LNCAP (cell line): ENCODE results near the gene SYNDIG1.

Source experiments
- CTCF ChIP-seq: fragments of 450-650 bp; IDR thresholded peaks from 2 replicates; pipeline ENCODE4 v1.5.1; 2017; ENCODE audit warnings: mild to moderate bottlenecking

The SYNDIG1 gene

GRCh38 chr20:24468401-24469115 is 871 bp upstream of the SYNDIG1 start:
- no peak for TF ChIP-seq CTCF

- no peak for TF ChIP-seq CTCF
These were observed 691 bp downstream of the SYNDIG1 start for GRCh38 chr20:24469894-24470745.

DNA sequence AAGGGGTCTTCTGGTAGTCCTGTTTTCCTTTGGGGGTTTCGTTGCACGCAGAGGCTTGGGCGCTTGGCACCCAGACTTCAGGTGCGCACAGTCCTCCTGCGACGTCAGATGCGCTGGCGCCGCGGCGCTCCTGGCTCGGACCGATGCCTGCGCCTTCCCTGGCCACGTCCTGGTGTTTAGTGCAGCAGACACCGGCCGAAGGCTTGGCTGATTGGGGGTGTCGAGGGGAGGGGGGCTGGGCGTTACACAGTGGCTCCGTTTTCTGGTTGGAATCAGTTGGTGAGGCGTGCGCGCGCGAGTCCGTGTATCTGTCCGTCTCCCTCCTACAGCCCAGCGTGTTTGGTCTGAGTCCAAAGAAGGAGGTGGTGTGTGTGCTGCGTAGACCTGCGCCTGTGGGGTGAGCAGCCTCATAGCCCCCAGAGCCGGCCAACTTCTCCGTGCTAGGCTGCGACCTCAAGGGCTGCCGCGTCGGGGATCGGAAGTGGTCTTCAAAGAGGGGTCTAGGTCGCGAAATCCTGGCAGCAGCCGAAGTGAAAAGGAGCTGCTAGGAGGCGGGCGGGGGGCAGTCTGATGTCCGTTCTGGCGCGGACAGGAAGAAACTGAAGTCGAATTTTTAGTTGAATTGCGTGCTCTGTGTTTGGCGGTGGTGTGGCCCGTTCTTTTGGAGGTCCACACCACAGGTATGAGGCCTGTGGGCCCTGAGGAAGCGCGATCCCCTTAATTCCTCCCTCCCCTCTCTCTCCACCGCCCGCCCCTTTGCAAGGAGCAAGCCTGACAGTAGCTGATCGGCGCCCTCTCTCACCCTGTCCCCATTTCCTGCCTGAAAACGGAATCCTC is 1.5 kb downstream of the SYNDIG1 start:
- no peak for TF ChIP-seq CTCF

- no peak for TF ChIP-seq CTCF
These were observed 3.0 kb downstream of the SYNDIG1 start for GRCh38 chr20:24472426-24472825.

DNA sequence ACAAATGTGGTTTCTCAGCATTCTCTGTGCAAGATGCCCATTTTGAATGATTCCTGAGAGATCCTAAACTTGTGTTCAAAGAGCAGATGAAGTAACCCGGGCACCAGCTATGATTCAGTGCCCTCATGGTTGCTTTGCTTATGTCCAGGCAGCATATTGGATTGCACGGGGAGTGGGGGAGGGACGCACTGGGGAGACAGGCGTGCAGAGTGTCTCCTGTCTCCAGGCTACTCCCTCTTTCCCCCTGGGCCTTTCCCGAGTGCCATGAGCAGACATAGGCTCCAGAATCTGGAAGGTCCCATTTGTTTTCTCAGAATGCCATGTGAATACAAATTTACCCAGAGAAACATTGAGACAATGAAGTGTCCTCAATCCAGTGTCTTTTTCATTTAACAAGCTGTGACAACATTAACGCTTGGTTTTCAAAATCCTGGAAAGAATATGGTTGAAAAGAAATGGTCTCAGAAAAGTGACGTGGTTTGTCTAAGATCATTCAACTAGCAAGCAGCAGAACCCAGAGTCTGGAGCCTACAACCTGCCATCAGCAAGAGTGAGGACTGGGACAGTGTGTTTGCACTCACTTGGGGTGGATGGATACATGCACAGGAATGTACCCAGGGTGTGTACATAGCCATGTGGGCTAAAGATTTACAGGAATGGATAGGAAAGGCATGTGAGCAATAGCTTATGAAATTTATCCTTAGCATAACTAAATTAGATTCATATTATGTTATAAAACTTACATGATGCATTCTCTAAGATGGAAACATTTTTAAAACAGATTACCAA is 4.2 kb downstream of the SYNDIG1 start:
- no peak for TF ChIP-seq CTCF

DNA sequence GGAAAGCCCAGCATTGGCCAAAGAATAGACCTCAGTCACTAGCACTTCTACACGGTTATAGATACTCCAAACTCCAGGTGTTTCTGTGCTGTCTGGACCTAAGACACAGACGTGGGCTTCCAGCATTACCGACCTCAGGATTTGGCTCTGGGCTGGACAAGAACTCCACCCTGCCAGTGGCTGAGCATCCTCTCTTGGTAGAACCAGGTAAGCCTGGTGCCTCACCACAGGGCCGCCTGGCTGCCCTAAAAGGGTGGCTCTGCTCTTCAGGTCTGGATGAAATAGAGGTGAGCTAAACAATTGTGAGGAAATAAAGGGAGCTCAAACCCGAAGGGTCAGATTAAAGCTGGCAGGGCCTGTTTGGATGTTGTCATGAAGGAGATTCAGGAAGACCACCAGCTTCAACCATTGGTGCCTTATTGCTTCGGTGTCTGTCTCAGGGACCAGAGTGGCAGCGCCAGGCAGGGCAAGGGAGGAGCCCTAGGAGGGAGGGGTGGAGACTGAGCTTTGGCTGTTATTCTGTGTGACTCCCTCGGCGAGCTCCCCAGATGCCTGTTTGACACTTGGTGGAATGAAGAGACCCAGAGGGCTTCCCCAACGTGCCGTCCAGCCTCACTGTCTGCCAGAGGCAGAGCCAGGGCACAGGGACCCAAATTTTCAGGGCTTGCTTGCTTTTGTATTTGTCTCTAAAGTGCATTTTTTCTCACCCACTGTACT is 8.6 kb downstream of the SYNDIG1 start:
- no peak for TF ChIP-seq CTCF
